ENCODE measurements around the gene SLC9A9.

GRCh38 chr3:143464850-143465249 is 383.4 kb downstream of the SLC9A9 start:
- no peak for TF ChIP-seq POLR2AphosphoS5 (IDR thresholded peaks at IDR 0.05; ENCODE audit: low read depth)
- no peak for TF ChIP-seq CTCF (IDR thresholded peaks at IDR 0.05; ENCODE audit: insufficient read depth, low read length)
- TF ChIP-seq REST (IDR thresholded peaks at IDR 0.05; ENCODE audit: insufficient replicate concordance, low read depth), result no peak

All from HL-60 (cell line).